GM19468 (cell line): ENCODE data around the gene CHIC2.
A peak's percentile ranks its signal among the peaks of the same experiment; 100 is the strongest.

Experiments
- ATAC-seq: cut with Tn5 transposase; IDR thresholded peaks from one replicate; pipeline ENCODE4 v1.9.1; 2021; ENCODE audit warnings: mild to moderate bottlenecking, moderate library complexity, moderate number of reproducible peaks; ENCODE audit not compliant: unreplicated experiment; ENCODE audit errors: extremely low read depth

Gene CHIC2

DNA sequence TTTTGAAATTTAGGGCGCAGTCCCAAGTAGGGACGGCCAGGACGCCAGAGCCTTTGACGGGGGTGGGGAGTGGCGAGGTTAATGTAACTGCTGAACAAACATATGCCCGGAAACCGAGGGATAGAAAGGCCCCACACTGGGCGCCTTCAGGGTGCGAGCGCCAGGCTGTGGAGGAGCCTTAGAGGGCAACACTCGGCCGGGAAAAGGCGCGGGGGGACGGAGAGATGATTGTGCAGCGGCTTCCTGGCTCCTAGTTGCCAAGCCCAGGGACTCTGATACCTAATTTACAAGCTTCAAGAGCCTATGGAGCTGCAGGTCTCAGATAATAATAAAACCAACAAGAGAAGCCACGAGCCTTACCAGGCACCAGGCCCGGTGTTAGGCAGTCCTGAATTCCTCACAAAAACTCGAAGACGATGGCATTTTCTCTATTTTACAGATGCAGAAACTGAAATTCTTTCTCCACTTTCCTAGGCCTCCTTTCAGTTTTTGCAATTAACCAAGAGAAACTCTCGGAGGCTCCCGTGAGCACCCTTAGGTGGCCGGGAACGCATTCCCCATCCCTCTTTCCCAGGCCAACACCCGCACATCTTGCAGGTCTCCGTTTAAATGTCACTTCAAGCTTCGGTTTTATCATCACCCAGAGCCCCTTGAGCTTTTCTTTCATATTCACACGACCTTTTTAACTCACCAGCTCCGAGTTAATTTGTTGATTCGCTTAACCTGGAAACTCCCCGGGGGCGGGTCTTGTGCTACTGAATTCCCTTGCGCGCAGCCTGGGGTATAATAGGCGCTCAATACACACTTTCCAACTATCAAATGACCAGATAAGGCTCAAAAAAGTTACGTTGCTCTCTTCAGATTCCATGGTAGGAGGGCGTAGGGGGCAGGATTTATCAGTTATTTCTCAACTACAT lies 29.2 kb upstream of the CHIC2 start:
- ATAC-seq = no peak

DNA sequence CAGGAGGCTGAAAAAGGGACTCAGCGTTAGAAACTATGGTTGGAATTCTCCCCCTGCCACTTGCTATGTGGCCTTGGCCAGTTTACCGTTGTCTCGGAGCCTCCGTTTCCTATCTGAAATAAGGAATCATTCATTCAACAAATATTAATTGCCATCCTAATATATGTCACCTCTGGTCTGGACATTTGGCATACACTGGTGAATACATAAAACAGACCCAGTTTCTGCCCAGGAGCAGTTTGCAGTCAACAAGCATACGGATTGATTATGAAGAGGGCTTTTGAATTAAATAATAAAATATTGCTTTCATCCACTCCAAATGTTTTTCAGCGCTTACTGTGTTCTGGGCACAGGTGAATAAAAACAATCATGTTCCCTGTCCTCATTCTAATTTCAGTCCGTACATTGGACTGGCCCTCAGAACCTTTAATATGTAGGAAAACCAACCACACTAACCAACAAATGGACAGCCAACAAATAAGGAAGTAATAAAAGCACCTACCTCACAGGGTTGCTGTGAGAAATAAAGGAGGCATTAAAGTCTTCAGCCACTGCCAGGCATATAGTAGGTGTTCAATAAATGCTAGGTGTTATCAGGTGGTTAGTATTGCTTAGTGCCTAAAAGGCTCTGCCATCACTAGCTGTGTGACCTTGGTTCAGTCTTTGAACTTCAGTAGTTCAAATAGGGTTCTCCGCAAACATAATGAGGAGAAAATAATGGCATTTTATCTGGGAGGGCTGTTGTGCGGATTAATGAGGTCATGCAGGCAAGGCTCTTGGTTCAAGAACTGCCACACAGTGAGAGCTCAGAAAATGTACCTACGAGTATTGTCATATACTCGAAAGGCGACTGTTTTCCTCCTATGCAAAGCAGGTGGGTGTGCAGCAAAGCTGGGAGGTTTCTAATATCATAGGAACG lies 28.3 kb upstream of the CHIC2 start:
- no peak for ATAC-seq

DNA sequence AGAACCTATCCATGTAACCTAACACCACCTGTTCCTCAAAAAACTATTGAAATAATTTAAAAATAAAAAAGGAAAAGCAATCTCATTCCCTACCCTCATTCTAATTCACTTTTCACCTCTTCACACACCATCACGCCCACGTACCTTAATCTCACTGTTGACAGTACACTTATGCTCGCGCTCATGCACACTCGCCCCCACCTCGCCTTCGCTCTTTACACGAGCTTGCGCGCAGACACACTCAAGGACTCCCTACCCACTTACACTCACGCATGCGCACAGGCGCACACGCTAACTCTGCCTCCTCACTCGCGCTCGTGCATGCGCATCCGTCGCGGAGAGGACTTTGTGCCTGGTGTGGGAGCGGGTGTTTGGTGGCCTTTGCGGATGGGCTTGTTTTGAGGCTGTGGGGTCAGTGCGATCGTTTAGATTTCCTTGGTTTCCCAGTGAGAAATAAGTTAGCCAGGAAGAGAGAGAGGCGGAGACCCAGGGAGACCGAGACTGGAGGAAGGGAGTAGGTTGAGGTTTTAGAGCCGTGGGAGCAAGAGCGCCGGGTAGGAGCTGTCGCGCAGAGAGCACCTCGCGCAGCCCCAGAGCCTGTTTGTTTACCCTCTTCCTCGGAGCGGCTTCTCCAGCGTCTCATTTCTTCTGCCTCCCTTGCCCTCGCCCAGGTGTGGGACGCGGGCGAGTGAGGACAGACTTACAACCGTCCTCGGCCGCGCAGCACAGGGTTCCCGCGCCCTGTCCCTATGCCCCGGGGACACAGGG lies 27.4 kb upstream of the CHIC2 start:
- peak; percentile 80 for ATAC-seq

DNA sequence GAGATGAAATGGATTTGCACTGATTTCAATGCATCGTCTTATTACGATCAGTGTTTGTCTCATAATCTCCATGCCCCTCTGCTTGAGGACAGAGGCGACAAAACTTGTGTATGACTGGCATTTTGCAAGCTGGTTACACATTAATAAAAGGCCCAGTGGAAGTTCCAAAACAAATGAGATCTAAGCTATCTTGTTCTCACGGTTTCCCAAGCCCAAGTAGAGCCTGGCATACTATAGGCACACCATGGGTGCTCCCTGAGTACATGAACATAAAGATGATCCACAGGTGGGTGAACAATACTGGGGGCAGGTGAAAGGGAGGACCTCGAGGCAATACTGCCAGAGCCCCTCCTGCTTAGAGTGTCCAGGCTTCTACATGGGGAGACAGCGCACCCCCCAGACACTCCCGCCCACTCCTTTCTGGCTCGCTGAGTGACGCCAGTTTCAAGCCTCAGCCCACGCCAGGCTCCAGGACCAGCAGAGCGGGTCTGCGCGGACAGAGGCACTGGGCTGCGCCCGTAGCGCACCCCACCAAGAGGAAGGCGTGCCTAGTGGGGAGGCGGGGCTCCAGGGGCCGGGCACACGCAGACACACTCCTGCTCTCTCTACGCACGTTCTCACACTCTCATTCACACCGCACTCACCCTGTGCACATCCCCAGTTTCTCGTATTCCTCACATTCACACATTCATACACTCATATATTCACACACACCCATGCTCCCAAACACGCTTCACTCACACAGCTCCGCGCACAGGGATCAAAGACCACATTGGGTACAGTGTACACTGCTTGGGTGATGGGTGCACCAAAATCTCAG lies 26.6 kb upstream of the CHIC2 start:
- ATAC-seq = no peak

DNA sequence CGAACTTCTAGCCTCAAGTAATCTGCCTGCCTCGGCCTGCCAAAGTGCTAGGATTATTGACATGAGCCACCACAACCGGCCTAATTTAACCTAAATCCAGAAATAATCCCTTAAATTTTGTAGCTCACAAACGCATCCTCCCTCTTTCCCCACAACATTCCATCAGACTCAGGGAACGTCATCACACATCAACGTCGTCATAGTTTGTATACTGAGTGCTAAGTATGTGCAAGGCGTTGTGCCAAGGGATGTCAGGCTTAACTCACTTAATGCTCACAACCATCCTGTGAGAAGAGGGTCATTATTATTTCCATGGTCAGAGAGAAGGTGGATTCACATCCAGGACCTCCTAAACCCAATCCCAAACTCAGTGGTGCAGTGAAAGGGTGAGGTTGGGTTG lies 26.0 kb upstream of the CHIC2 start:
- no peak for ATAC-seq

DNA sequence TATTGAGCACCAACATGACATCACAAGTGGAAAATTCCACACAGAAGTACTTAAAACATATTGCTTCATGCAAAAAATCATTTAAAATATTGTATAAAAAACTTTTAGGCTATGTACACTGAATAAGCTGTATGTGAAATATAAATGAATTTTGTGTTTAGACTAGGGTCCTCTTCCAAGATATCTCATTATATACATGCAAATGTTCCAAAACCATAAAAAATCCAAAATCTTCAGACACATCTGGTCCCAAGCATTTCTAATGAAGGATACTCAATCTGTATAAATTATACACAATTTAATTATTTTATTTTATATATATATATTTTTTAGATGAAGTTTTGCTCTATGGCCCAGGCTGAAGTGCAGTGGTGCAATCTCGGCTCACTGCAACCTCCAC lies 25.5 kb upstream of the CHIC2 start:
- no peak for ATAC-seq

DNA sequence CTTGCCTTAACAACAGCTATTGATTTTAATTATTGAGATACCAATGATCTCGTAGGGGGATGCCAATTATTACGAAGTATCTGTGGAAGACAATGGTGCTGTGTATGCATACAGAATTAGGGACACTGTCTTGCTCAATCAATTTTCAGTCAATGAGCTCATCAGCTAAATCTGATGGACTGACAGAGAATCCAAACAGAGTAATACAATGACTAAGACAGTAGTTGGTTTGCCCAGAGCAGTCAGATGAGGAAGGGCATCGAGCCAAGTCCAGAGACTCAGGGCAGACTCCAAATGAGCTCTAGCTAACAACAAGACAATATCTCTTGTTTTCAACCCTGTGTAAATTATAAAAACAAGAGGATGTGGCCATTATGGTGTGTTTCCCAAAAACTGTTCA lies 20.9 kb upstream of the CHIC2 start:
- ATAC-seq = no peak

DNA sequence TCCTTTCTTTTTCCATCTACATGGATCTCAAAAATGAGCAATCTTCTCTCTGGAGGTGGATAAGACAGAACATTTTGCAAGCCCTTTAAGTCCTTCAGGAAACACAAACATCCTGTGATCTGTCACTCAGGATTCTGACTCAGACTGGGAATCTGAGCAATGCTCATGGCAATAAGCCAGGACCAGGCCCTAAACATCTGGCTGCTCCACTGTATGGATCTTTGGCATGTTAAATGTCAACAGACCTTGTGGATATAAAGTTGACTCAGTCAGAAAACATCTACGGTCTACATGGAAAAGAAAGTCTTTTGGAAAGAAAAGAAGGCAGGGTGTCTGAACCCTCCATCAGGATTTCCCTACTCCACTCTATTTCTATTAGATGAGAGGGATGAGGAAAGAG lies 17.8 kb upstream of the CHIC2 start:
- no peak for ATAC-seq

DNA sequence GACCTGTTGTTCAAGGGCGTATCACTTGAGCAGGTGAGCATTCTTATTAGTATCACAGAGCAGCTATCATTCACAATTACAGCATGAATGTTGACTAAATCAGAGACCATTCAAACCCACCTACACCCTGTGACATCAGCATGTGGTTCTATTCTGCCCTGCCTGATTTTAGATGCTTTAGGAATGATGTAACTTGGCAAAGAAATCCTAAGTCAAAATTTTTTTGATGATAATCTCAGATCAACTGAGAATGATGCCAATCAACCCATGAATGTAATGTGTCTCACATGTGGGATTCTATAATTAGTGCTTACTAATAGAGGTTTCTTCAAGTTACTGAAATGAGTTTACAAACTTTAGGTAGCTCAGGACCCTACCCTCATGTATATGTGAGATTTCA lies 13.4 kb upstream of the CHIC2 start:
- ATAC-seq = no peak

DNA sequence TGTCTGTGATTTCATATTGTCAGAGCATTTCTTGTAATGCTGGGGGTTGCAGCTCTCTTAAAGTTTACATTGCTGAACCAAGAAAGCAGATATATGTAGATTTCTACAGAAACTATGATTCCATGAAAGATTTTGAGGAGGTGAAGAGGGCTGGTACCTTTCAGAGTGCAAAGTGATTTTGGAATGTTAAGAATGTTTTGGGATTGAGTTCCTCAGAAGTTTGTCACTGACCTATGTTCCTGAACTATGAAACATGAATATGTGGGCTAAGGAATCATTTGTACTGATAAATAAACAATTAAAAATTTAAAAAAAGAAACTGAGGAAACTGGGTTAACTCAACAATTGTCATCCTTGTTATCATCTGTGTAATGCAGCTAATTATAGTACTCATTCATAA lies 12.3 kb upstream of the CHIC2 start:
- ATAC-seq = no peak

DNA sequence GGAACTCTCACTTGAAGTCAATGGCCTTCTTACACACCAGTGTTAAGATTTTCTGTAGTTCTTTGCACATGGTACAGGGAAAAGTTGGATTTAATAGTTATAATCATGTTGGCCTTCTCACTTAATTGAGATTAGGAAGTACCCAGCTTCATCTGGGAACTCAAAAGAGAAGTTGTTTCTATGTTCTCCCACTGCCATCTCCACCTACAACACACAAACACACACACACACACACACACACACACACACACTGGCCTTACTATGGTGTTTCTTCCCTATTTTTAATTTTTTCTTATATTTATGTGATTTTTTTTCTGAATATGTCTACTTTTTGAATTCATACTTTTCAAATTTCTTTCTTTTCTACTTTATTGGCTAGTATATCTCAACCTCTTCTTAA lies 10.0 kb upstream of the CHIC2 start:
- no peak for ATAC-seq

DNA sequence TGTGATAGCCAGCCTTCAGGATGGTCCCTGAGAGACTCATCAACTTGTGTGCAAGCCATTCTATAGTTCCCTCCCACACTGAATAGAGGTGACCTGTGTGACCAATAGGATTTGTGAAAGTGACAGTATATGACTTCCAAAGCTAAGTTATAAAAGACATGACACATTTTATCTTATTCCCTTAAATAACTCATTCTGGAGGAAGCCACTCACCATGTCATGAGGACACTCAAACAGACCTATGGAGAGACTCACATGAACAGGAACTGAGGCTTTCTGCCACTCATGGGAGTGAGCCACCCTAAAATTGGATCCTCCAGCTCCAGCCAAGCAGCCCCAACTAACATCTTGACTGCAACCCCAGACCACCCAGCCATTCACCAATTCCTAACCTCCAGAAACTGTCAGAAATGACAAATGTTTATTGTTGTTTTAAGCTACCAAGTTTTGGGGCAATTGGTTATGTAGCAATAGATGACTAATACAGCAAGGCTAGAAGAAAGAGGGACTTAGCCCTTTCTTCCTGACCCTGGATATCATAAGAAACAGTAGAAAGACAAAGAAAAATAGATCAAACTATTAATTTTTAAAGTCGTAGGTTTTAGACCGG lies 9.0 kb upstream of the CHIC2 start:
- ATAC-seq = no peak

DNA sequence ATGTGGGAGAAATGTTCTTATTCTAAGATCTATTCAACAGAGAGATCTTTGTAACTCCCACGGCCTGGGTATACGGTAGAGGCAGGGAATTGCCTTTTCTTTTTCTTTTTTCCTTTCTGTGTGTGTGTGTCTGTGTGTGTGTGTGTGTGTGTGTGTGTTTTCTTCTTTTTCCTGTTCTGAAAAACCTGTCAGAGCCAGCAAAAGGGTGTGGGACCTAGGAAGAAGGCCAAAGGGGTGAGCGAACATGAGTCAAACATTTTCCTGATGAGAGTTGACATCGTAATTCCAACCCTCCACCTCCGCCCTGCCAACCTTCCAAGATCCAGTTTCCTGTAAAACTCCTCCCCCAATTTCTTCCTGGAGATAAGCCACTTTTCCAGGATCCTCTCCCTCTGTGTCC lies 2.8 kb upstream of the CHIC2 start:
- ATAC-seq = no peak

DNA sequence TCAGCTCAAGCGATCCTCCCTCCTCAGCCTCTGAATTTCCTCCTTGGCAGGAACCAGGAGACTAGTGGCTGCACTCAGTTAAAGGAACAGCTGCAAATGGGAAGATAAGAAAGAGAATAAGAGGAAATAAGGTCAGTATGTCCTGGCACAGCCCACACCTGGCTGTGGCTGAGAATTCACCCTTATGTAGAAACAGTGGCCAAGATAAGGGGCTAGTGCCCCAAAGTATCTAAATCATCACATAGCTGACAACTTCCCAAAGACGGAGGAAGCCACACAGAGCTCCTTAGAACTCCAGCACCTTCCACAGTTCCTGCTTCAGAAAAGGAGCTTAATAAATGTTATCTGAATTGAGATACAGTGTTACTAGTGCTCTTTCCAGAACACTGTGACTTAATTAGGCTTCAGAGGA lies 2.3 kb upstream of the CHIC2 start:
- ATAC-seq = no peak

DNA sequence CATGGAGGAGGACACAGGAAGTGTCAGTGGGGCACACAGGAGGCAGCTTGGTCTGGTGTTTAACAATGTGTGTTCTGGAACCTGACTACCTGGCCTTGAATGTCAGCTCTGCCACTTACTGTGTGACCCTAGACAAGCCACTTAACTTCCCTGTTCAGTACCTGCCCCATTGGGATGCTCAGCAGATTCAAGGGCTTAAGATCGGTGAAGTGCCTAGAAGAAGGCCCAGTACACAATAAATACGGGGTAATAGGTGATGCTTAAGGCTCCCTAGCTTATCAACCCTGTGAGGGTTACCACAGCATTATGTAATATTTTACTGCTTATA lies 1.6 kb upstream of the CHIC2 start:
- no peak for ATAC-seq

DNA sequence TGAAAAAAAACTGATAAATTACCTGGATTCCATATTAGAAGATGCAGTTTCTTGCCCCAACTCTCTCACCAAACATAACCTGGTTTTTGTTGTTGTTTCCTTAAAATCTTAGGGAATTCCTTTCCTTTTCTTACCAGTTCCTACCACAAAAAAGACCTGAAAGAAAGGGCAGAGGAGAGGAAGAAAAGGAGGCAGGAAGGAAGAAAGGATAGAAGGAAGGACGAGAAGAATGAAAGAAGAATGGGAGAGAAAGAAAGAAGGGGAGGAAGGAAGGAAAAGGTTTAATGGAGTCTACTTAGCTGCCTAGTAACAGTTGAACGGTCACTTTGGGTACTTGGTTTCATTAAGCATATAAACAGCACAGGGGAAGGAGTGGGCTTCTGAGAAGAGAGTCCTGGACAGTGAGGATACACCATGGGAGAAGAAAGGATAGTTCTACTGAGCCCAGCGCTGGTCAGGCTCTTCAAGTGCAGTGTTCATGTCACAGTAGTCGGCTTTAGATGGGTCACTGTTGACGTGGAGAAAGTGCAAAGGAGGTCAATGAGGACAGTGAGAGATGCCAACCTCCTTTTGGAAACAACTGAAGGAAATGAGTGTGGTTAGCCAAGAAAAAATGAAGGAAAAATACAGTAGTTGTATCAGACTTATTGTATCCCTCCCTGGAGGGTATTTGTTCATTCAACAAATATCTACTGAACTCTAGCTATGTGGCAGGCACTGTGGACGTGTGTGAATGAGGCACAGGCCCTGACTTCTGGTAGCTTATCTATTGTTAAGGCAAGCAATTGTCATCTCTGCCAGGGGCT lies 1.1 kb upstream of the CHIC2 start:
- ATAC-seq = no peak

DNA sequence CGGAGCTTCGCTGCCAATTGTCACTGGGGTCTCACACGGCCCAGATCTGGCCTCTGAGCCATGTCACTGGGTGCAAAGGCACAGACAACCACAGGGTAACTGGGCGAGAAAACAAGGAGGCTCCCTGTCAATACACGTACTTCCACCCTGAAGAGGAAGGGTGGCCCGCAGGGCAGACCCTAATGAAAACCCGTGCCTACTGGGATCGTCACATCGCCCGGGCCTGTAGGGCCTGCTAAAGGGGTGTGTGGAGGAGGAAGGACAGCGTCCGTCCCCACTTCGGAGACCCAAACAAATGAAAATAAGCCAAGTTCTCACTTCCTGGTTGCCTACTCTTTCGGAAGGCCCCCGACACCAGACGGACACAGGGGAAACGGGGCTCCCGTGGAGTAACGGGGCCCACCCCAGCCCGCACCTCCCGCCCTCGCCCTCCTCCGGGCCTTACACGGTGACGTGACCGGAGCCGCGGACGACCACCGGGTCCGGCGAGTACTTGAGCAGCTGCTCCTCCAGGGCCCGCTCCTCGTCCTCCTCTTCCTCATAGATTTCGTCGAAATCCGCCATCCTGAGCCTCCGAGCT lies 578 bp downstream of the CHIC2 start:
- ATAC-seq = peak; percentile 5

DNA sequence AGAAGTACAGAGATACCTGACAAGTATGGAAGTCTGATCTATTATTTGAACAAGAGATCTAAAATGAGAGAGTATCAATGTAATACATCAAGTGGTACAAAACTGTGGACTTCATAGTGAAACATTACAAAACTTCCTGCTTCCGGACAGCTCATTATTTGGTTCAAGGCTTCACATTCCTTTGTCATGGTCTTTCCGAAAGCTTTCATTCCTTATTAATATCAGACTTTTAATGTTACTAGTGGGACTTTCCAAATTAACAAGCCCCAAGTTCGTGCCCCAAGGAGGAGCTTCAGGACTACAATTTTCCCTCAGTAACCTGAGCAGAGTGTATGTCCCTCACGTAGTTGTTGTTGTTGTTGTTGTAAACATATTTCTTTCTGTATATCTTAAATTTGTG lies 1.2 kb downstream of the CHIC2 start:
- ATAC-seq = no peak
